Mammary microvascular endothelial cell (primary cell): ENCODE data around the gene ZNF727. TPM values are rescaled to one million over a fixed set of nuclear protein-coding genes. Genes with fewer than 3 reads are reported as not detected.

Source experiments
- total RNA-seq: library from RNA; depleted of rRNA; stranded (reverse); fragments of >200 nt; gene quantifications from 2 replicates; pipeline ENCODE4 v1.2.3, GENCODE V29; 2015

ZNF727 gene
- total RNA-seq = 0.07 TPM in 1 of 2 replicates, not detected in the other

DNA sequence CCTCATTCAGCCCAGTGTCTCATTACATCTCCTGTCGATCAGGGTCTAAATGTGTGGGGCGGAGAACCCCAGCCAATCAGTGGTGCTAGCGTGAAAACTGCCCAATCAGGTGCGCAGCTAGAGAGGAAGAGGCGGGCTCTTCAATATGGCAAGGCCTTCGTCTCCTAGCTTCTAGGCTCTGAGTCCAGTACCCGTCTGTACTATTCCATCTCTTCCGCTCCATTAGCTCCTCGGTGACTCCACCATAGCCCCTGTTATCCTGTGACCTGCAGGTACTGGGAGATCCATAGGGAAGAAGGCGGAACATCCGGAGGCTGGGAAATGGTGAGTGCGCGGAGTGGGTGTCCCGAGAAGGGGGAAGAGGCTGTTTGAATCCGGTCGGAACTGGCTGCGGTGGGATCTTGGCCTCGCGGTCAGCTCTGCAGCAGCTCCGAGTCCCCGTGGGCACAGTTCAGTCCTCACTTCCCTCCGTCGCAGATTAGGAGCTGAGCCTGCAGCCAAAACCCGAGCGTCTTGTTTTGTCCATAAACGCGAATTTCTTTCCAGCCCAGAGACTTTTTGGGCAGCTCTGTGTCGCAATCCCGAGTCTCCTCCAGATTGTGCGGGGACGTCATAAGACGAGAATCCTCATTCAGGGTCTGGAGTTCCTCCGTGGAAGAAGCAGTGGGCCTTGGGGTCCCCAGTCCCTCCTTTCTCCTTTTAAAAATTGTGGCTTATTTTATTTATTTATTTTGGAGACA is at the start of gene ZNF727:
ZNF727 (plus strand) TSS at position 134 of the 740 bp plus-strand sequence; CDS start at position 322, 188 bp downstream.

DNA sequence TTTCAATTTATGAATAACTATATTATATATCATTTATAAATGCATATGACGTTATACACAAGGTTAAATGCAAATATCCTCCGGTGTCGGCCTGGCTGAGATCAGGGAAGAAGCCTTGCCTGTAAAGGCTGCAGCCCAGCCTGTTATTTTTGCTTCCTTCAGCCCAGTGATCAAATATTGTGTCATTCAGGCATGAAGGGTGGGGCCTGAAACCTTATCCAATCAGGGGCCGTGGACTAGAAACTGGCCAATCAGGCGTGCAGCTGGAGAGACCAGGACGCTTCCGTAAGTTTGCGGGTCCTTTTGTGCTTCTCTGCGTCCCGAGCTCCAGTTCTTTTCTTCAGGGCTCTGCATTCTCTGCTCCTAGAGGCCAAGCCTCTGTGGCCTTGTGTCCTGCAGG is 46.7 kb upstream of the ZNF727 start, which contains the start of gene ZNF722:
ZNF722 (plus strand) TSS at position 301 of the 400 bp plus-strand sequence. CDS start 113 bp downstream, outside the sequence.

Other genes starting within 250 kb of the ZNF727 start
- gene ZNF722, start 46.6 kb upstream of the ZNF727 start, total RNA-seq = not detected in 2 replicates
- gene ZNF735, start 161.8 kb downstream of the ZNF727 start, total RNA-seq = not detected in 2 replicates
- gene ZNF679, start 183.0 kb downstream of the ZNF727 start, total RNA-seq = not detected in 2 replicates